ENCODE data around the gene SMC1A. TPM values are rescaled to one million over a fixed set of nuclear protein-coding genes. Genes with fewer than 3 reads are reported as not detected.

Gene SMC1A
- total and polyA plus RNA-seq, 12 donors = 7.6 to 51.6 (median 38.7) TPM

GRCh38 chrX:53333853-53334252 lies 88.6 kb downstream of the SMC1A start:
- DNase-seq = no peak
- H3K4me1 ChIP-seq (replicated peaks in 1 of 2) = no peaks in the 10 kb centered on the region
- H3K9me3 ChIP-seq (replicated peaks in 1 of 3) = no peaks in the 10 kb centered on the region
- TF ChIP-seq POLR2A (IDR thresholded peaks at IDR 0.05) = no peak
- no peak for TF ChIP-seq CTCF (IDR thresholded peaks at IDR 0.05)
- 74 to 82% (median 77%) methylated on average over 3 of the region's 3 CpGs; no CpG with 5 or more reads in 1 of the 4 donors for WGBS, 4 donors
- peaks cover 21% of the 10 kb centered on the region for H3K27me3 ChIP-seq
- no peak overlapping the region for H3K27ac ChIP-seq
- intact Hi-C loops (cut with DNase I) = loop anchor here in 1 of 2 donors (5.0 kb wide), 1 partner anchor 52 kb away; the partner anchor contains the start of gene IQSEC2
- H3K4me3 ChIP-seq = no peak overlapping the region
- H3K36me3 ChIP-seq (replicated peaks in 1 of 2) = no peaks in the 10 kb centered on the region

GRCh38 chrX:53332204-53332603 lies 90.2 kb downstream of the SMC1A start:
- TF ChIP-seq CTCF (IDR thresholded peaks at IDR 0.05) (no peak), POLR2A (IDR thresholded peaks at IDR 0.05) (no peak)
- Histone ChIP-seq H3K36me3 (replicated peaks in 1 of 2) (no peaks in the 10 kb centered on the region), H3K9me3 (replicated peaks in 1 of 3) (no peaks in the 10 kb centered on the region), H3K27me3 (peaks cover 21% of the 10 kb centered on the region), H3K4me3 (no peak overlapping the region), H3K27ac (no peak overlapping the region), H3K4me1 (replicated peaks in 1 of 2) (no peaks in the 10 kb centered on the region)
- DNase-seq = no peak
- intact Hi-C loops (cut with DNase I) = loop anchor here in 1 of 2 donors (5.0 kb wide), 1 partner anchor 50 kb away; the partner anchor contains the start of gene IQSEC2
- 21 to 56% (median 43%) methylated on average over 2 to 5 of the region's 5 CpGs for WGBS, 4 donors

GRCh38 chrX:53330331-53330730 lies 92.1 kb downstream of the SMC1A start:
- H3K27me3 ChIP-seq = peaks cover 30% of the 10 kb centered on the region
- no peaks in the 10 kb centered on the region for H3K36me3 ChIP-seq (replicated peaks in 1 of 2)
- H3K27ac ChIP-seq = no peak overlapping the region
- no peak for DNase-seq
- no peak for TF ChIP-seq CTCF (IDR thresholded peaks at IDR 0.05)
- WGBS, 4 donors = 82 to 84% (median 84%) methylated on average over 9 to 10 of the region's 10 CpGs; no CpG with 5 or more reads in 1 of the 4 donors
- no peaks in the 10 kb centered on the region for H3K4me1 ChIP-seq (replicated peaks in 1 of 2)
- no peak overlapping the region for H3K4me3 ChIP-seq
- no peaks in the 10 kb centered on the region for H3K9me3 ChIP-seq (replicated peaks in 1 of 3)
- intact Hi-C loops (cut with DNase I) = loop anchor here in 1 of 2 donors (5.0 kb wide), 1 partner anchor 48 kb away; the partner anchor contains the start of gene IQSEC2

GRCh38 chrX:53324803-53325202 lies 97.7 kb downstream of the SMC1A start:
- intact Hi-C loops (cut with DNase I) = loop anchor here in 1 of 2 donors (10.0 kb wide), 1 partner anchor 120 kb away; no protein-coding TSS in a partner anchor
- no peak for DNase-seq
- Histone ChIP-seq H3K27me3 (peaks cover 33% of the 10 kb centered on the region), H3K9me3 (replicated peaks in 1 of 3) (no peaks in the 10 kb centered on the region), H3K27ac (no peak overlapping the region), H3K36me3 (replicated peaks in 1 of 2) (no peaks in the 10 kb centered on the region), H3K4me1 (replicated peaks in 1 of 2) (no peaks in the 10 kb centered on the region), H3K4me3 (no peak overlapping the region)
- TF ChIP-seq CTCF (IDR thresholded peaks at IDR 0.05) (no peak), POLR2A (IDR thresholded peaks at IDR 0.05) (no peak)
- 84 to 100% (median 90%) methylated on average over 1 of the region's 1 CpG for WGBS, 4 donors

Small RNA genes lying within 50 kb of the gene (microRNA-seq; reads per million reads assigned to microRNA genes)
- 0 reads per million in 3 donors for gene MIR6857

Small RNA genes lying within 50 kb of the gene (small RNA-seq; reads per million reads assigned to genes)
- gene AC245102.2 (0 reads per million in 2 donors), gene MIR6857 (0 reads per million in 2 donors), gene RF00019 (0 reads per million in 2 donors), gene VTRNA3-1P (0 to 0.08 reads per million in 2 donors)

Other genes starting within 250 kb of the SMC1A start
- gene KDM5C, start 197.4 kb downstream of the SMC1A start, total RNA-seq = 100 to 1,000 TPM in 5 of 9 donors, 10 to 100 TPM in 4; 42.9 to 143 (median 109) TPM
- gene KDM5C, start 197.4 kb downstream of the SMC1A start, polyA plus RNA-seq = 10 to 100 TPM; 40.7 to 86.2 (median 43.3) TPM
- gene IQSEC2, start 141.1 kb downstream of the SMC1A start, total RNA-seq = 10 to 100 TPM in 8 of 9 donors, 1 to 10 TPM in 1; 2.4 to 56.1 (median 37.5) TPM
- gene IQSEC2, start 141.1 kb downstream of the SMC1A start, polyA plus RNA-seq = 10 to 100 TPM; 18.4 to 67.9 (median 58.3) TPM
- gene RIBC1, start 219 bp upstream of the SMC1A start, total RNA-seq = 1 to 10 TPM in 8 of 9 donors, under 1 TPM in 1; 0.18 to 6.6 (median 3.4) TPM
- gene RIBC1, start 219 bp upstream of the SMC1A start, polyA plus RNA-seq = 1 to 10 TPM; 1.9 to 8.6 (median 7.6) TPM
- 100 to 1,000 TPM; 102 to 172 (median 123) TPM for gene HSD17B10, start 11.7 kb upstream of the SMC1A start, total RNA-seq
- gene HSD17B10, start 11.7 kb upstream of the SMC1A start, polyA plus RNA-seq = 100 to 1,000 TPM in 2 of 3 donors, 10 to 100 TPM in 1; 64.5 to 177 (median 139) TPM